ENCODE data around the gene UBR7.

The UBR7 gene

GRCh38 chr14:93266127-93266526, 59.1 kb downstream of the UBR7 start:
- no peak for TF ChIP-seq PATZ1 (CRISPR knock-in tag; IDR thresholded peaks at IDR 0.05; ENCODE audit: borderline replicate concordance)
- TF ChIP-seq CREB5 (CRISPR knock-in tag; IDR thresholded peaks at IDR 0.05; ENCODE audit: low read depth): no peak
- no peak for TF ChIP-seq ZNF8 (CRISPR knock-in tag; IDR thresholded peaks at IDR 0.05)
- TF ChIP-seq OSR1 (CRISPR knock-in tag; IDR thresholded peaks at IDR 0.05): no peak
- TF ChIP-seq PPARA (CRISPR knock-in tag; IDR thresholded peaks at IDR 0.05; ENCODE audit: borderline replicate concordance): no peak
- no peak for TF ChIP-seq GLIS3 (CRISPR knock-in tag; IDR thresholded peaks at IDR 0.05)
- no peak for TF ChIP-seq ESRRG (CRISPR knock-in tag; IDR thresholded peaks at IDR 0.05)
- no peak for TF ChIP-seq TOX (CRISPR knock-in tag; IDR thresholded peaks at IDR 0.05; ENCODE audit: borderline replicate concordance)
- TF ChIP-seq TCF4 (CRISPR knock-in tag; IDR thresholded peaks at IDR 0.05; ENCODE audit: borderline replicate concordance): no peak
- TF ChIP-seq, protein P1, sequence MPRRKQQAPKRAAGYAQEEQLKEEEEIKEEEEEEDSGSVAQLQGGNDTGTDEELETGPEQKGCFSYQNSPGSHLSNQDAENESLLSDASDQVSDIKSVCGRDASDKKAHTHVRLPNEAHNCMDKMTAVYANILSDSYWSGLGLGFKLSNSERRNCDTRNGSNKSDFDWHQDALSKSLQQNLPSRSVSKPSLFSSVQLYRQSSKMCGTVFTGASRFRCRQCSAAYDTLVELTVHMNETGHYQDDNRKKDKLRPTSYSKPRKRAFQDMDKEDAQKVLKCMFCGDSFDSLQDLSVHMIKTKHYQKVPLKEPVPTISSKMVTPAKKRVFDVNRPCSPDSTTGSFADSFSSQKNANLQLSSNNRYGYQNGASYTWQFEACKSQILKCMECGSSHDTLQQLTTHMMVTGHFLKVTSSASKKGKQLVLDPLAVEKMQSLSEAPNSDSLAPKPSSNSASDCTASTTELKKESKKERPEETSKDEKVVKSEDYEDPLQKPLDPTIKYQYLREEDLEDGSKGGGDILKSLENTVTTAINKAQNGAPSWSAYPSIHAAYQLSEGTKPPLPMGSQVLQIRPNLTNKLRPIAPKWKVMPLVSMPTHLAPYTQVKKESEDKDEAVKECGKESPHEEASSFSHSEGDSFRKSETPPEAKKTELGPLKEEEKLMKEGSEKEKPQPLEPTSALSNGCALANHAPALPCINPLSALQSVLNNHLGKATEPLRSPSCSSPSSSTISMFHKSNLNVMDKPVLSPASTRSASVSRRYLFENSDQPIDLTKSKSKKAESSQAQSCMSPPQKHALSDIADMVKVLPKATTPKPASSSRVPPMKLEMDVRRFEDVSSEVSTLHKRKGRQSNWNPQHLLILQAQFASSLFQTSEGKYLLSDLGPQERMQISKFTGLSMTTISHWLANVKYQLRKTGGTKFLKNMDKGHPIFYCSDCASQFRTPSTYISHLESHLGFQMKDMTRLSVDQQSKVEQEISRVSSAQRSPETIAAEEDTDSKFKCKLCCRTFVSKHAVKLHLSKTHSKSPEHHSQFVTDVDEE (CRISPR knock-in tag; IDR thresholded peaks at IDR 0.05): no peak
- no peak for ATAC-seq

- ATAC-seq: no peak
- TF ChIP-seq CSDC2 (CRISPR knock-in tag; IDR thresholded peaks at IDR 0.05) (no peak), ZNF70 (CRISPR knock-in tag; IDR thresholded peaks at IDR 0.05) (no peak), ZFP3 (CRISPR knock-in tag; IDR thresholded peaks at IDR 0.05) (no peak), ZFP30 (CRISPR knock-in tag; IDR thresholded peaks at IDR 0.05) (no peak), BACH2 (CRISPR knock-in tag; IDR thresholded peaks at IDR 0.05; ENCODE audit: borderline replicate concordance) (no peak), POU6F1 (CRISPR knock-in tag; IDR thresholded peaks at IDR 0.05; ENCODE audit: borderline replicate concordance, low read depth) (no peak), ISL1 (CRISPR knock-in tag; IDR thresholded peaks at IDR 0.05) (no peak), RARB (CRISPR knock-in tag; IDR thresholded peaks at IDR 0.05) (no peak), OSR1 (CRISPR knock-in tag; IDR thresholded peaks at IDR 0.05) (no peak), GLIS3 (CRISPR knock-in tag; IDR thresholded peaks at IDR 0.05) (no peak), PPARA (CRISPR knock-in tag; IDR thresholded peaks at IDR 0.05; ENCODE audit: borderline replicate concordance) (no peak)
- TF ChIP-seq, protein P1 (CRISPR knock-in tag; IDR thresholded peaks at IDR 0.05): no peak
These were observed 60.2 kb downstream of the UBR7 start for GRCh38 chr14:93267149-93267711.

DNA sequence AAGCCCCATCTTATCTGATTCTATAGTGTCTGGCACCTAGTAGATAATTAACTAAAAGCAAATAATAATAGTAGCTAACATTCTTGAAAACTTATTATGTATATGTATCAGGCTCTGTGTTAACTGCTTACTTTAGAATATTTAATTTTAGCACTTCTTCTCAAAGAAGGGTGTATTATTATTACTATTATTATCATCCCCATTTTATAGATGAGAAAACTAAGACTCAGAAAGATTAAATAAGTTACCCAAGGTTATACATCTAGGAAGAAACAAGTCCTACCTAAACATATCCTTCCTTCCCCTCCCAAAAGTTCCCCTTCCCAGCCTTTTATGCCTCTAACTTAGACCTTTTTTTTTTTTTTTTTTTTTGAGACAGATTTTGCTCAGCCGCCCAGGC, 61.4 kb downstream of the UBR7 start:
- ATAC-seq: no peak
- TF ChIP-seq ZNF70 (CRISPR knock-in tag; IDR thresholded peaks at IDR 0.05) (no peak), BACH2 (CRISPR knock-in tag; IDR thresholded peaks at IDR 0.05; ENCODE audit: borderline replicate concordance) (no peak), CREB5 (CRISPR knock-in tag; IDR thresholded peaks at IDR 0.05; ENCODE audit: low read depth) (no peak), CSRNP3 (CRISPR knock-in tag; IDR thresholded peaks at IDR 0.05) (no peak), ZNF8 (CRISPR knock-in tag; IDR thresholded peaks at IDR 0.05) (no peak), POU6F1 (CRISPR knock-in tag; IDR thresholded peaks at IDR 0.05; ENCODE audit: borderline replicate concordance, low read depth) (no peak), ZNF565 (CRISPR knock-in tag; conservative IDR thresholded peaks at IDR 0.05; ENCODE audit: low read depth) (no peak)

Measured in SK-N-SH treated with all-trans-retinoic acid at 6 μM for 48 hours (cell line).